ENCODE data around the gene METTL16.

The METTL16 gene

GRCh38 chr17:2403044-2403443 is 108.6 kb downstream of the METTL16 start:
- Histone ChIP-seq H3K4me3 (ENCODE audit: insufficient read depth, low read length, poor library complexity, severe bottlenecking) (no peak overlapping the region), H3K9me3 (ENCODE audit: insufficient read depth, low read length) (no peaks in the 10 kb centered on the region), H3K27me3 (ENCODE audit: low read length) (no peaks in the 10 kb centered on the region), H2AFZ (ENCODE audit: low read depth, low read length, severe bottlenecking) (no peak overlapping the region), H3K79me2 (ENCODE audit: insufficient read depth, low read length) (no peaks in the 10 kb centered on the region), H3K4me2 (ENCODE audit: low read depth, low read length, poor library complexity, severe bottlenecking) (peak overlapping the region; percentile 96), H3K27ac (ENCODE audit: low read depth, low read length) (no peak overlapping the region), H3K36me3 (ENCODE audit: low read length) (no peaks in the 10 kb centered on the region), H3F3A (ENCODE audit: insufficient read depth) (peaks cover 4% of the 10 kb centered on the region; the same call in 1 of the 2 replicates), H3K9me2 (replicated peaks; ENCODE audit: insufficient read depth, low read length) (no peaks in the 10 kb centered on the region), H4K20me1 (ENCODE audit: low read depth, low read length) (peaks cover 4% of the 10 kb centered on the region; the same call in 1 of the 2 replicates), H3K9ac (ENCODE audit: low read length) (peak overlapping the region; percentile 58; the same call in 1 of the 2 replicates)
- no peak for TF ChIP-seq CTCF (IDR thresholded peaks at IDR 0.05; ENCODE audit: insufficient read depth, low read length, poor library complexity, severe bottlenecking)

- Histone ChIP-seq H3K36me3 (ENCODE audit: low read length) (no peaks in the 10 kb centered on the region), H3K79me2 (ENCODE audit: insufficient read depth, low read length) (no peaks in the 10 kb centered on the region), H3K4me2 (ENCODE audit: low read depth, low read length, poor library complexity, severe bottlenecking) (peak overlapping the region; percentile 96), H3K27ac (ENCODE audit: low read depth, low read length) (peak overlapping the region; percentile 65), H4K20me1 (ENCODE audit: low read depth, low read length) (peaks cover 4% of the 10 kb centered on the region; the same call in 1 of the 2 replicates), H2AFZ (ENCODE audit: low read depth, low read length, severe bottlenecking) (peak overlapping the region; percentile 40), H3K9me2 (replicated peaks; ENCODE audit: insufficient read depth, low read length) (no peaks in the 10 kb centered on the region), H3K4me3 (ENCODE audit: insufficient read depth, low read length, poor library complexity, severe bottlenecking) (peak overlapping the region; percentile 58), H3K9me3 (ENCODE audit: insufficient read depth, low read length) (no peaks in the 10 kb centered on the region), H3F3A (ENCODE audit: insufficient read depth) (peaks cover 4% of the 10 kb centered on the region; the same call in 1 of the 2 replicates), H3K9ac (ENCODE audit: low read length) (peak overlapping the region; percentile 58), H3K27me3 (ENCODE audit: low read length) (no peaks in the 10 kb centered on the region)
- TF ChIP-seq EZH2phosphoT487 (conservative IDR thresholded peaks at IDR 0.05; ENCODE audit: low read length) (no peak), CTCF (IDR thresholded peaks at IDR 0.05; ENCODE audit: insufficient read depth, low read length, poor library complexity, severe bottlenecking) (no peak)
These were observed 109.1 kb downstream of the METTL16 start for GRCh38 chr17:2402544-2402943.

- peaks cover 4% of the 10 kb centered on the region; the same call in 1 of the 2 replicates for H3F3A ChIP-seq (ENCODE audit: insufficient read depth)
- peaks cover 4% of the 10 kb centered on the region; the same call in 1 of the 2 replicates for H4K20me1 ChIP-seq (ENCODE audit: low read depth, low read length)
- no peaks in the 10 kb centered on the region for H3K36me3 ChIP-seq (ENCODE audit: low read length)
- no peaks in the 10 kb centered on the region for H3K9me2 ChIP-seq (replicated peaks; ENCODE audit: insufficient read depth, low read length)
- H3K9me3 ChIP-seq (ENCODE audit: insufficient read depth, low read length): no peaks in the 10 kb centered on the region
- peak overlapping the region; percentile 76 for H3K4me2 ChIP-seq (ENCODE audit: low read depth, low read length, poor library complexity, severe bottlenecking)
- no peaks in the 10 kb centered on the region for H3K27me3 ChIP-seq (ENCODE audit: low read length)
- TF ChIP-seq CTCF (IDR thresholded peaks at IDR 0.05; ENCODE audit: insufficient read depth, low read length, poor library complexity, severe bottlenecking) (no peak), EZH2phosphoT487 (conservative IDR thresholded peaks at IDR 0.05; ENCODE audit: low read length) (no peak)
- H3K4me3 ChIP-seq (ENCODE audit: insufficient read depth, low read length, poor library complexity, severe bottlenecking): peak overlapping the region; percentile 63
- H3K79me2 ChIP-seq (ENCODE audit: insufficient read depth, low read length): no peaks in the 10 kb centered on the region
- peak overlapping the region; percentile 73 for H2AFZ ChIP-seq (ENCODE audit: low read depth, low read length, severe bottlenecking)
- H3K27ac ChIP-seq (ENCODE audit: low read depth, low read length): peak overlapping the region; percentile 85
- peak overlapping the region; percentile 75 for H3K9ac ChIP-seq (ENCODE audit: low read length)
These were observed 110.1 kb downstream of the METTL16 start for GRCh38 chr17:2401426-2402221.
